Naive thymus-derived CD4-positive, alpha-beta T cell (primary cell): Measurements from ENCODE around the gene CCDC88A. TPM values are rescaled to one million over a fixed set of nuclear protein-coding genes. Genes with fewer than 3 reads are reported as not detected.
"Not testable (repeated sequence)": the region's sequence is repeated elsewhere in the genome, so short reads cannot be mapped to it uniquely, and the experiment has no call there.

Source experiments
- ATAC-seq: fragments of 150-1000 bp; cut with Tn5 transposase; 2 replicates; pipeline ENCODE4 v1.10.0; 2021; ENCODE audit warnings: mild to moderate bottlenecking, moderate library complexity
- CTCF ChIA-PET: fragments of 350-600 bp; sonication (Branson Sonifier 250); formaldehyde crosslinking; loops from one replicate; lab custom pipeline; 2021; ENCODE audit warnings: antibody characterized with exemption; lab: Charles Lee
- POLR2A ChIA-PET: fragments of 350-600 bp; sonication (Branson Sonifier 250); formaldehyde crosslinking; loops from one replicate; lab custom pipeline; 2021; ENCODE audit warnings: antibody characterized with exemption, inconsistent platforms; lab: Charles Lee
- DNase-seq, 9 donors: peaks; one replicate each; pipeline versions ENCODE4 v3.0.0 to v3.0.0-alpha.2; 2020 to 2022; ENCODE audit warnings: mixed read lengths in 1 of 9
- H3K27ac ChIP-seq: one replicate; pipeline ENCODE4 v1.7.0; 2013; ENCODE audit warnings: mild to moderate bottlenecking, low read depth, low read length, moderate library complexity
- H3K27me3 ChIP-seq, 2 donors: one replicate each; pipeline ENCODE4 v1.7.0; 2013; ENCODE audit warnings: low read length in 2 of 2, mild to moderate bottlenecking in 2 of 2, moderate library complexity in 2 of 2; ENCODE audit not compliant: control insufficient read depth in 2 of 2, insufficient read depth in 2 of 2
- H3K36me3 ChIP-seq, 3 experiments: 1 replicate in 2 of 3; 2 replicates in 1 of 3; pipeline ENCODE4 v1.7.0; 2013; ENCODE audit warnings: low read length in 3 of 3, mild to moderate bottlenecking in 3 of 3, moderate library complexity in 1 of 3; ENCODE audit not compliant: insufficient read depth in 3 of 3, control insufficient read depth in 2 of 3
- H3K4me1 ChIP-seq, 2 donors: one replicate each; pipeline ENCODE4 v1.7.0; 2013; ENCODE audit warnings: low read length in 2 of 2, mild to moderate bottlenecking in 2 of 2, moderate library complexity in 1 of 2; ENCODE audit not compliant: control insufficient read depth in 2 of 2, insufficient read depth in 2 of 2
- H3K4me3 ChIP-seq: 2 replicates; pipeline ENCODE4 v1.7.0; 2013; ENCODE audit warnings: mild to moderate bottlenecking, low read length
- H3K9me3 ChIP-seq, 3 experiments: 1 replicate in 2 of 3; 2 replicates in 1 of 3; pipeline ENCODE4 v1.7.0; 2013; ENCODE audit warnings: low read length in 3 of 3; ENCODE audit not compliant: control insufficient read depth in 2 of 3
- H3K27ac Mint-ChIP-seq, 9 donors: one replicate each; pipeline ENCODE4 v1.8.0; 2020 to 2022; ENCODE audit warnings: mixed read lengths in 9 of 9, mild to moderate bottlenecking in 8 of 9, moderate library complexity in 5 of 9, inconsistent platforms in 2 of 9
- H3K27me3 Mint-ChIP-seq, 5 donors: one replicate each; pipeline ENCODE4 v1.8.0; 2021 to 2022; ENCODE audit warnings: mixed read lengths in 5 of 5, mild to moderate bottlenecking in 1 of 5
- H3K36me3 Mint-ChIP-seq, 5 donors: one replicate each; pipeline ENCODE4 v1.8.0; 2020 to 2022; ENCODE audit warnings: mixed read lengths in 5 of 5, mild to moderate bottlenecking in 3 of 5, inconsistent platforms in 1 of 5
- H3K4me1 Mint-ChIP-seq, 7 donors: one replicate each; pipeline ENCODE4 v1.8.0; 2020 to 2022; ENCODE audit warnings: mixed read lengths in 7 of 7, mild to moderate bottlenecking in 3 of 7, inconsistent platforms in 1 of 7
- H3K4me3 Mint-ChIP-seq, 10 donors: one replicate each; pipeline ENCODE4 v1.8.0; 2020 to 2022; ENCODE audit warnings: mild to moderate bottlenecking in 10 of 10, mixed read lengths in 10 of 10, moderate library complexity in 6 of 10, inconsistent platforms in 2 of 10
- H3K9me3 Mint-ChIP-seq, 11 donors: one replicate each; pipeline ENCODE4 v1.8.0; 2020 to 2022; ENCODE audit warnings: mixed read lengths in 11 of 11, mild to moderate bottlenecking in 4 of 11, inconsistent platforms in 1 of 11, moderate library complexity in 1 of 11
- intact Hi-C, 2 donors: fragments of 100-400 bp; cut with micrococcal nuclease; formaldehyde crosslinking; loops; one replicate each; pipeline ENCODE4 v1.15.1; 2023
- polyA plus RNA-seq, 2 donors: library from polyadenylated mRNA; unstranded; fragments of 300-500 nt; fragmentation: Illumina TruSeq; gene quantifications; one replicate each; pipeline ENCODE4 v1.2.3, GENCODE V29; 2021
- total RNA-seq, 6 experiments: library from RNA in 5 of 6; stranded (reverse) in 5 of 6; gene quantifications; 1 replicate in 5 of 6; 2 replicates in 1 of 6; pipeline ENCODE4 v1.2.3 and lab custom pipeline; 2021 to 2026

The CCDC88A gene
- total and polyA plus RNA-seq, 7 experiments from 2014 or later, result 1.2 to 53.3 (median 15.9) TPM

GRCh38 chr2:55358451-55358850 is 61.2 kb downstream of the CCDC88A start:
- DNase-seq (no peak), ATAC-seq (no peak)
- Mint-ChIP-seq H3K27me3 (peaks cover 0 to 1% (median 0%) of the 10 kb centered on the region in 5 donors), H3K4me1 (no peaks in the 10 kb centered on the region), H3K9me3 (no peaks in the 10 kb centered on the region), H3K27ac (no peak overlapping the region), H3K4me3 (no peak overlapping the region), H3K36me3 (peaks cover 0 to 27% (median 5%) of the 10 kb centered on the region in 5 donors)
- ChIA-PET POLR2A (no interaction called here), CTCF (no interaction called here)
- H3K9me3 ChIP-seq, result no peaks in the 10 kb centered on the region
- H3K4me1 ChIP-seq, result no peaks in the 10 kb centered on the region
- H3K36me3 ChIP-seq, result no peaks in the 10 kb centered on the region
- no peak overlapping the region for H3K27ac ChIP-seq
- intact Hi-C loops, result no loop called here
- no peaks in the 10 kb centered on the region for H3K27me3 ChIP-seq
- H3K4me3 ChIP-seq, result no peak overlapping the region

GRCh38 chr2:55357927-55358326 is 61.7 kb downstream of the CCDC88A start:
- Mint-ChIP-seq H3K9me3 (no peaks in the 10 kb centered on the region), H3K4me1 (no peaks in the 10 kb centered on the region), H3K4me3 (no peak overlapping the region), H3K36me3 (peaks cover 0 to 28% (median 5%) of the 10 kb centered on the region in 5 donors), H3K27me3 (peaks cover 0 to 1% (median 0%) of the 10 kb centered on the region in 5 donors), H3K27ac (no peak overlapping the region)
- H3K27me3 ChIP-seq, result no peaks in the 10 kb centered on the region
- ATAC-seq, result no peak
- ChIA-PET CTCF (no interaction called here), POLR2A (no interaction called here)
- H3K4me3 ChIP-seq, result no peak overlapping the region
- DNase-seq, result no peak
- no peaks in the 10 kb centered on the region for H3K4me1 ChIP-seq
- H3K36me3 ChIP-seq, result no peaks in the 10 kb centered on the region
- H3K27ac ChIP-seq, result no peak overlapping the region
- intact Hi-C loops, result no loop called here
- no peaks in the 10 kb centered on the region for H3K9me3 ChIP-seq

GRCh38 chr2:55357164-55357563 is 62.5 kb downstream of the CCDC88A start:
- ChIA-PET POLR2A (no interaction called here), CTCF (no interaction called here)
- Mint-ChIP-seq H3K27me3 (peaks cover 0 to 1% (median 0%) of the 10 kb centered on the region in 5 donors), H3K4me1 (no peaks in the 10 kb centered on the region), H3K27ac (no peak overlapping the region), H3K4me3 (no peak overlapping the region), H3K36me3 (peaks cover 0 to 26% (median 5%) of the 10 kb centered on the region in 5 donors), H3K9me3 (no peaks in the 10 kb centered on the region)
- intact Hi-C loops, result no loop called here
- Histone ChIP-seq H3K9me3 (no peaks in the 10 kb centered on the region), H3K4me1 (no peaks in the 10 kb centered on the region), H3K27ac (no peak overlapping the region), H3K4me3 (no peak overlapping the region), H3K27me3 (no peaks in the 10 kb centered on the region), H3K36me3 (no peaks in the 10 kb centered on the region)
- DNase-seq (no peak), ATAC-seq (no peak)

- H3K27ac ChIP-seq, DNase-seq, H3K9me3 Mint-ChIP-seq, ATAC-seq, intact Hi-C loops, H3K4me1 ChIP-seq, H3K4me1 Mint-ChIP-seq, POLR2A ChIA-PET, H3K27ac Mint-ChIP-seq, H3K36me3 ChIP-seq, CTCF ChIA-PET, H3K4me3 ChIP-seq, H3K27me3 Mint-ChIP-seq, H3K4me3 Mint-ChIP-seq, H3K9me3 ChIP-seq, H3K27me3 ChIP-seq: not testable (repeated sequence)
- peaks cover 0 to 32% (median 9%) of the 10 kb centered on the region in 5 donors for H3K36me3 Mint-ChIP-seq
Observed at GRCh38 chr2:55356136-55356535, 63.5 kb downstream of the CCDC88A start.

- H3K4me3 Mint-ChIP-seq, result no peak overlapping the region
- Histone ChIP-seq H3K36me3 (no peaks in the 10 kb centered on the region), H3K27ac (no peak overlapping the region), H3K4me3 (no peak overlapping the region), H3K9me3 (no peaks in the 10 kb centered on the region), H3K27me3 (no peaks in the 10 kb centered on the region), H3K4me1 (no peaks in the 10 kb centered on the region)
- ATAC-seq (no peak), DNase-seq (no peak)
- H3K9me3 Mint-ChIP-seq, result peaks cover 0 to 4% (median 0%) of the 10 kb centered on the region in 11 donors
- H3K27ac Mint-ChIP-seq, result no peak overlapping the region
- intact Hi-C loops, result no loop called here
- CTCF ChIA-PET, result no interaction called here
- H3K4me1 Mint-ChIP-seq, result no peaks in the 10 kb centered on the region
- POLR2A ChIA-PET, result no interaction called here
- peaks cover 0 to 1% (median 0%) of the 10 kb centered on the region in 5 donors for H3K27me3 Mint-ChIP-seq
- peaks cover 0 to 30% (median 9%) of the 10 kb centered on the region in 5 donors for H3K36me3 Mint-ChIP-seq
Observed at GRCh38 chr2:55355451-55355850, 64.2 kb downstream of the CCDC88A start.

- DNase-seq (no peak), ATAC-seq (no peak)
- POLR2A ChIA-PET, result interaction anchor here (0.5 kb wide), 1 partner anchor 27 kb away, joined by 3 read pairs; no protein-coding TSS in a partner anchor
- H3K4me3 Mint-ChIP-seq, result no peak overlapping the region
- Histone ChIP-seq H3K27me3 (no peaks in the 10 kb centered on the region), H3K4me1 (no peaks in the 10 kb centered on the region), H3K4me3 (no peak overlapping the region), H3K36me3 (no peaks in the 10 kb centered on the region), H3K9me3 (no peaks in the 10 kb centered on the region), H3K27ac (no peak overlapping the region)
- intact Hi-C loops, result no loop called here
- H3K9me3 Mint-ChIP-seq, result peaks cover 0 to 4% (median 0%) of the 10 kb centered on the region in 11 donors
- peaks cover 0 to 37% (median 13%) of the 10 kb centered on the region in 5 donors for H3K36me3 Mint-ChIP-seq
- H3K4me1 Mint-ChIP-seq, result no peaks in the 10 kb centered on the region
- no peaks in the 10 kb centered on the region for H3K27me3 Mint-ChIP-seq
- H3K27ac Mint-ChIP-seq, result no peak overlapping the region
- CTCF ChIA-PET, result no interaction called here
Observed at GRCh38 chr2:55351672-55352071, 68.0 kb downstream of the CCDC88A start.

- H3K27ac Mint-ChIP-seq, result no peak overlapping the region
- no peaks in the 10 kb centered on the region for H3K27me3 ChIP-seq
- peaks cover 0 to 20% (median 11%) of the 10 kb centered on the region in 5 donors for H3K36me3 Mint-ChIP-seq
- H3K4me3 Mint-ChIP-seq, result no peak overlapping the region
- ChIA-PET POLR2A (interaction anchor here (0.7 kb wide), 1 partner anchor 353 kb away, joined by 3 read pairs; no protein-coding TSS in a partner anchor), CTCF (no interaction called here)
- H3K36me3 ChIP-seq, result peaks cover 0 to 4% (median 0%) of the 10 kb centered on the region in 3 experiments
- H3K4me1 Mint-ChIP-seq, result no peaks in the 10 kb centered on the region
- no peak for ATAC-seq
- no peaks in the 10 kb centered on the region for H3K9me3 ChIP-seq
- no peaks in the 10 kb centered on the region for H3K27me3 Mint-ChIP-seq
- intact Hi-C loops, result no loop called here
- no peak for DNase-seq
- no peak overlapping the region for H3K27ac ChIP-seq
- no peak overlapping the region for H3K4me3 ChIP-seq
- H3K4me1 ChIP-seq, result no peaks in the 10 kb centered on the region
- H3K9me3 Mint-ChIP-seq, result no peaks in the 10 kb centered on the region
Observed at GRCh38 chr2:55345064-55345463, 74.6 kb downstream of the CCDC88A start.
